HUES48 (cell line): Measurements from ENCODE around the gene LIN54.

Experiments used
- H3K27ac ChIP-seq: one replicate; pipeline ENCODE4 v1.7.0; 2013; ENCODE audit warnings: low read depth, low read length, inconsistent platforms
- H3K27me3 ChIP-seq: 2 replicates; pipeline ENCODE4 v1.6.1; 2013; ENCODE audit warnings: mild to moderate bottlenecking, low read length; ENCODE audit not compliant: control insufficient read depth, insufficient read depth
- H3K36me3 ChIP-seq: 2 replicates; pipeline ENCODE4 v1.6.1; 2013; ENCODE audit warnings: low read length; ENCODE audit not compliant: control insufficient read depth, insufficient read depth
- H3K4me1 ChIP-seq: 2 replicates; pipeline ENCODE4 v1.6.1; 2013; ENCODE audit warnings: mild to moderate bottlenecking, low read length; ENCODE audit not compliant: control insufficient read depth, insufficient read depth
- H3K4me3 ChIP-seq: 2 replicates; pipeline ENCODE4 v1.5.1; 2013; ENCODE audit warnings: mild to moderate bottlenecking, low read depth, low read length
- H3K9ac ChIP-seq: 2 replicates; pipeline ENCODE4 v1.6.1; 2013; ENCODE audit warnings: mild to moderate bottlenecking, low read depth, low read length, moderate library complexity
- H3K9me3 ChIP-seq: 2 replicates; pipeline ENCODE4 v1.6.1; 2013; ENCODE audit warnings: low read length; ENCODE audit not compliant: control insufficient read depth, insufficient read depth

LIN54 gene

DNA sequence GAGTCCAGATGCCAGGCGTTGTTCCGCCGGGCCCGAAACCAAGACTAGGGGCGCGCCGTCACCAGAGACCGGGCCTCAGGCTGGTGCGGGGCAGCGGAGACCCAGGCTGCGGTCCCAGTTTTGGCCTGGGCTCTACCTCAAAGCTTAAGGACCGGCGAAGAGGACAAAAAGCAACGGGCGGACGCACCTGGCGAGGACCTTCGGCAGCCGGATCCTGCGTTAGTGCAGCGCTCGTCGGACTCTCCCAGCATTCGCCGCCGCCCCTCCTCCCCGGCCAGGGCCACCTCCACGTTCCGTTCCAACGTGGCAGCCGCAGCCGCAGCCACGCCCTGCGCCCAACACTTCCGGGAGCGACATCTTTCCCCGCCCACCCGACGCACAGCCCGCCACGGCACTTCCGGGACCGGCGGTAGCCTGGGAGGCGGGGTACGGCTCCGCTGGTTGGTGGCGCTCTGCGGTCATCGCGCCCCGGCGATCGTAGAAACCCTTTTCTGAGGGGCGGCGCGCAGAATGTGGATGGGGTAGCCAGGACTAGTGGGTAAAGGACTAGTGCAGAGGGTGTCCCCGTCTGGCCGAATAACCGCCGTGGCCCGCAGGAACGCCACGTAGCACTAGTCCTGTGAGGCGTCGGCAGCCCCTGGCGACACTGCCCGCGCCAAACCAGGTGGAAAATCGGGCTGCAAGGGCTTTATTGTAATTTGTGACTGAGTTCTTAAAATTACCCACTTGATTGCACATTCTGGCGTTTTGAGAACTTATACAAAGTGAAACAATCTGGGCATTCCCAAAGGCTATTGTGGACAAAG is 119.5 kb downstream of the LIN54 start, which contains the start of gene SEC31A:
Gene SEC31A, minus strand, starts transcription at position 253 of the 806 bp plus-strand sequence. CDS start 9,217 bp downstream, outside the sequence.
- H3K9ac ChIP-seq = peak within 1 kb of the TSS; percentile 97
- H3K4me1 ChIP-seq = peaks cover 10% of the 10 kb centered on the region
- H3K9me3 ChIP-seq = no peaks in the 10 kb centered on the region
- H3K4me3 ChIP-seq = peak within 1 kb of the TSS; percentile 93
- H3K27me3 ChIP-seq = no peaks in the 10 kb centered on the region
- H3K27ac ChIP-seq = peak within 1 kb of the TSS; percentile 96
- peaks cover 32% of the 10 kb centered on the region for H3K36me3 ChIP-seq

DNA sequence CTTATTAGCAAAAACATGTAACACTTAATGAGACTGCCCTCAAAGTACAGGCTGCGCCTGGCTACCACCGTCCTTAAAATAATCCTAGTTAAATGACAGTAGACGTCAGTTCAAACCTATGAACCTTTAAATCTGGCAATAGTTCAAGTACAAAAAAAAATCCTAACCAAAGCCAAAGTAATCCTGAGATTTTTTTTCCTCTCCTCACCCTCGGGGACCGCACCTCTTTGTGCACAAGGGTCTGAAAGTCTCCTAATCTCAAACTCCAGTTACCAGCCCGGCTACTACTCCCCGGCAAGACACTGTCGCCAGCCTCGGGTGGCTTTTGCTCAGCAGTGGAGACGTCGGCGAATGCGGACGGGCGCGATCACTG is 120.1 kb downstream of the LIN54 start:
- no peaks in the 10 kb centered on the region for H3K27me3 ChIP-seq
- peak overlapping the region; percentile 96 for H3K27ac ChIP-seq
- no peaks in the 10 kb centered on the region for H3K9me3 ChIP-seq
- peaks cover 29% of the 10 kb centered on the region for H3K36me3 ChIP-seq
- H3K4me1 ChIP-seq = peaks cover 10% of the 10 kb centered on the region
- H3K9ac ChIP-seq = peak overlapping the region; percentile 97
- peak overlapping the region; percentile 93 for H3K4me3 ChIP-seq

GRCh38 chr4:82889287-82889686 is 121.3 kb downstream of the LIN54 start:
- Histone ChIP-seq H3K4me3 (peak overlapping the region; percentile 93), H3K27ac (no peak overlapping the region), H3K4me1 (peaks cover 10% of the 10 kb centered on the region), H3K36me3 (peaks cover 19% of the 10 kb centered on the region), H3K27me3 (no peaks in the 10 kb centered on the region), H3K9ac (no peak overlapping the region), H3K9me3 (no peaks in the 10 kb centered on the region)

DNA sequence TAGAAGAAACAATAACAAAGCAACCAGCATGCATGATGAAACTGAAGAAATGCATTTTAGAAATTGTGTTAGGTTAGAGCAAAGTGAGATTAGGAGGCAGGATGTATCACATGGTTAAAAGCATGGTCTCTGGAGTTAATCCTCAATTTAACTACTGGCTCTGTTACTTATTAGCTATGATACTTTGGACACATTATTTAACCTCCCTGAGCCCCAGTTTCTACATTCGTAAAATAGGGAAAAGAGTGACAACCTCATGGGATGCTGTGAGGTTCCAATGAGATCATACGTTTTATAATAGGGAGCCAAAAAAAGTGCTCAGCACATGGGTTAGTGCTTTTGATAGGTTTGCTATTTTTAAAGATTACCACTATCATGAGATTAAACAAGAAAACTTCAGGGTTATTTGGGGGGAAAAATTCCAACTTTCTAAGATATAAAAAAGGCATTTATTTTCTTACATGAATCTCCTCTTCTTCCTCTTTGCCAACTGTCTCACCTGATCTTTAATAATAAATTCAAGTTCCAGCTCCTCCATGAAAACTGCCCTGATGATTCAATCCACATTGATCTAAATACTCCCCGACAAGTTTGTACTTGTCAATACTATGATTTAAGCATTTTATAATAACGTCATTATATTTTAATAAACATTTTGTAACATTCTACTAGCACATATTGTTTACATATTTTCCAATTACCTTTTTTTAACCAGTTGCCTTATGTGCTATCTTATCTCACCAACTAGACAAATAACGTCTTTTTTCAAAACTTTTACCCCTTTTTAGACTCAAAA is 124.3 kb downstream of the LIN54 start:
- H3K9me3 ChIP-seq = no peaks in the 10 kb centered on the region
- H3K27ac ChIP-seq = no peak overlapping the region
- no peak overlapping the region for H3K9ac ChIP-seq
- peaks cover 10% of the 10 kb centered on the region for H3K4me1 ChIP-seq
- peaks cover 10% of the 10 kb centered on the region for H3K36me3 ChIP-seq
- no peak overlapping the region for H3K4me3 ChIP-seq
- H3K27me3 ChIP-seq = no peaks in the 10 kb centered on the region

GRCh38 chr4:82885410-82885809 is 125.2 kb downstream of the LIN54 start:
- Histone ChIP-seq H3K27ac (no peak overlapping the region), H3K9me3 (no peaks in the 10 kb centered on the region), H3K9ac (no peak overlapping the region), H3K4me1 (peaks cover 10% of the 10 kb centered on the region), H3K4me3 (no peak overlapping the region), H3K27me3 (no peaks in the 10 kb centered on the region), H3K36me3 (peaks cover 16% of the 10 kb centered on the region)
